Hepatic stellate cell (primary cell): Measurements from ENCODE around the gene CUL5.

Experiments
- DNase-seq: peaks from one replicate; pipeline ENCODE4 v3.0.0; 2011; ENCODE audit warnings: low spot score

Gene CUL5

GRCh38 chr11:108008656-108009496, at the start of gene CUL5:
Gene CUL5, plus strand, starts transcription at chr11:108008898. Its CDS starts 451 bp downstream, at chr11:108009349.
- DNase-seq = peak; percentile 87

- DNase-seq = no peak
These were observed 47.2 kb upstream of the CUL5 start for GRCh38 chr11:107961480-107961879.

- DNase-seq = no peak
These were observed 46.5 kb upstream of the CUL5 start for GRCh38 chr11:107962181-107962580.

- no peak for DNase-seq
These were observed 45.6 kb upstream of the CUL5 start for GRCh38 chr11:107963091-107963490.

GRCh38 chr11:107969219-107969618, 39.5 kb upstream of the CUL5 start:
- no peak for DNase-seq

GRCh38 chr11:107970049-107970448, 38.6 kb upstream of the CUL5 start:
- DNase-seq = no peak

- no peak for DNase-seq
These were observed 35.1 kb upstream of the CUL5 start for GRCh38 chr11:107973641-107974040.

GRCh38 chr11:107988397-107989158, 20.1 kb upstream of the CUL5 start:
- no peak for DNase-seq

- DNase-seq = no peak
These were observed 16.8 kb upstream of the CUL5 start for GRCh38 chr11:107991868-107992414.

- DNase-seq = no peak
These were observed 12.5 kb upstream of the CUL5 start for GRCh38 chr11:107996006-107996776.

- no peak for DNase-seq
These were observed 9.9 kb upstream of the CUL5 start for GRCh38 chr11:107998761-107999160.

GRCh38 chr11:107999759-108000455, 8.8 kb upstream of the CUL5 start:
- DNase-seq = peak; percentile 28

- DNase-seq = no peak
These were observed 6.2 kb upstream of the CUL5 start for GRCh38 chr11:108002476-108002875.

- DNase-seq = no peak
These were observed 5.1 kb upstream of the CUL5 start for GRCh38 chr11:108003623-108004022.

GRCh38 chr11:108007819-108008218, 879 bp upstream of the CUL5 start:
- DNase-seq = no peak

- peak; percentile 17 for DNase-seq
These were observed 1.0 kb downstream of the CUL5 start for GRCh38 chr11:108009497-108010370.

- no peak for DNase-seq
These were observed 3.5 kb downstream of the CUL5 start for GRCh38 chr11:108012139-108012725.

- no peak for DNase-seq
These were observed 7.9 kb downstream of the CUL5 start for GRCh38 chr11:108016647-108017046.

GRCh38 chr11:108018708-108019107, 10.0 kb downstream of the CUL5 start:
- DNase-seq = no peak

GRCh38 chr11:108019870-108020540, 11.3 kb downstream of the CUL5 start:
- DNase-seq = no peak
